HepG2 (cell line): ENCODE data around the gene ZFP36.

ENCODE experiments used
- CTCF ChIP-seq: sonication (generic); formaldehyde crosslinking; IDR thresholded peaks from 2 replicates; pipeline ENCODE4 v1.5.0; 2020; ENCODE audit warnings: mild to moderate bottlenecking, missing genetic modification reagents, moderate library complexity
- FOSL1 ChIP-seq: sonication (generic); formaldehyde crosslinking; IDR thresholded peaks from 2 replicates; pipeline ENCODE4 v1.9.0; 2021; ENCODE audit warnings: missing genetic modification reagents, borderline replicate concordance
- FOXJ3 ChIP-seq: sonication (generic); formaldehyde crosslinking; IDR thresholded peaks from 2 replicates; pipeline ENCODE4 v1.4.0; 2020; ENCODE audit warnings: missing genetic modification reagents, mild to moderate bottlenecking, borderline replicate concordance
- KDM1A ChIP-seq: IDR thresholded peaks from 2 replicates; pipeline ENCODE4 v1.6.1; 2016; ENCODE audit warnings: missing compliant biosample characterization
- MAFK ChIP-seq, 2 experiments: IDR thresholded peaks in 1 of 2; conservative IDR thresholded peaks in 1 of 2; 2 replicates each; pipeline ENCODE4 v1.6.1; 2011; ENCODE audit warnings: improper control_type of control experiment in 2 of 2, low read length in 2 of 2
- PITX1 ChIP-seq: sonication (generic); formaldehyde crosslinking; IDR thresholded peaks from 2 replicates; pipeline ENCODE4 v1.5.1; 2020; ENCODE audit warnings: mild to moderate bottlenecking, missing genetic modification reagents
- REST ChIP-seq, 2 experiments: IDR thresholded peaks; 2 replicates each; pipeline ENCODE4 v1.6.1; 2011 to 2012; ENCODE audit warnings: low read length in 2 of 2, borderline replicate concordance in 1 of 2, low read depth in 1 of 2, mild to moderate bottlenecking in 1 of 2, moderate library complexity in 1 of 2
- RFXANK ChIP-seq: IDR thresholded peaks from 2 replicates; pipeline ENCODE4 v1.6.1; 2016

- no peak for TF ChIP-seq PITX1 (CRISPR knock-in tag)
- TF ChIP-seq RFXANK (CRISPR knock-in tag), result no peak
- TF ChIP-seq MAFK (conservative IDR thresholded peaks at IDR 0.05 in 1 of 2, IDR thresholded peaks at IDR 0.05 in 1 of 2; ENCODE audit: low read length in 2 of 2), result no peak
- no peak for TF ChIP-seq CTCF
- TF ChIP-seq FOXJ3 (CRISPR knock-in tag), result no peak
- no peak for TF ChIP-seq FOSL1
- no peak for TF ChIP-seq REST (IDR thresholded peaks at IDR 0.05; ENCODE audit: borderline replicate concordance in 1 of 2, low read depth in 1 of 2, low read length in 2 of 2)
- TF ChIP-seq KDM1A (CRISPR knock-in tag), result no peak
Measured at GRCh38 chr19:39369200-39369599, 37.4 kb upstream of the ZFP36 start.
